GM12878 (cell line): ENCODE measurements around the gene LAD1.

Experiments used
- POLR2AphosphoS5 ChIP-seq: IDR thresholded peaks from 2 replicates; pipeline ENCODE4 v1.6.1; 2011; ENCODE audit warnings: mild to moderate bottlenecking, low read length, inconsistent platforms
- RCOR1 ChIP-seq: conservative IDR thresholded peaks from 2 replicates; pipeline ENCODE4 v1.6.1; 2012; ENCODE audit warnings: low read depth, low read length, improper control_type of control experiment
- TF ChIP-seq, protein P1 (sequence below), 3 experiments: IDR thresholded peaks in 2 of 3; conservative IDR thresholded peaks in 1 of 3; 2 replicates each; pipeline ENCODE4 v1.5.1; 2011; ENCODE audit warnings: low read depth in 3 of 3, low read length in 3 of 3, mild to moderate bottlenecking in 3 of 3, control low read depth in 2 of 3, moderate library complexity in 2 of 3, inconsistent platforms in 1 of 3, mixed read lengths in 1 of 3; ENCODE audit not compliant: control insufficient read depth in 2 of 3, insufficient read depth in 1 of 3; ENCODE audit errors: extremely low read depth in 1 of 3

DNA sequence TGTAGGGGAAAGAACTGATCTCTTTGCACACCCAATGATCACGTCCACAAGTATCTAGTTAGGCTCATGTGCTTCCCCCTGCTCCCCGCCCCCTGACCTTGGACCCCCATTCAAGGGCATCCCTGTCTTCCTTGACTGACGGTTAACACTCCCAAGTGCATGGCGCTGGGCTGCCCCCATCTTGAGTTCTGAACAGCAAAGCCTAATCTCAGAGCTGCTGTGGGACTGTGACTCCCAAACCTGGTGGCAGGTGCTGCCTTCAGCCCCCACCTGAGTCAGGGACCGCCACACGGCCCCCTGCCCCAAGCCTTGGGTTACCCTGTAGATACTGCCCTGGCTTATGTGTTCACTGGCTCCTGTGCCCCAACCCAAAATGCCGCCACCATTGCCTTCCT, 21.5 kb upstream of the LAD1 start:
- no peak for TF ChIP-seq RCOR1
- TF ChIP-seq, protein P1, sequence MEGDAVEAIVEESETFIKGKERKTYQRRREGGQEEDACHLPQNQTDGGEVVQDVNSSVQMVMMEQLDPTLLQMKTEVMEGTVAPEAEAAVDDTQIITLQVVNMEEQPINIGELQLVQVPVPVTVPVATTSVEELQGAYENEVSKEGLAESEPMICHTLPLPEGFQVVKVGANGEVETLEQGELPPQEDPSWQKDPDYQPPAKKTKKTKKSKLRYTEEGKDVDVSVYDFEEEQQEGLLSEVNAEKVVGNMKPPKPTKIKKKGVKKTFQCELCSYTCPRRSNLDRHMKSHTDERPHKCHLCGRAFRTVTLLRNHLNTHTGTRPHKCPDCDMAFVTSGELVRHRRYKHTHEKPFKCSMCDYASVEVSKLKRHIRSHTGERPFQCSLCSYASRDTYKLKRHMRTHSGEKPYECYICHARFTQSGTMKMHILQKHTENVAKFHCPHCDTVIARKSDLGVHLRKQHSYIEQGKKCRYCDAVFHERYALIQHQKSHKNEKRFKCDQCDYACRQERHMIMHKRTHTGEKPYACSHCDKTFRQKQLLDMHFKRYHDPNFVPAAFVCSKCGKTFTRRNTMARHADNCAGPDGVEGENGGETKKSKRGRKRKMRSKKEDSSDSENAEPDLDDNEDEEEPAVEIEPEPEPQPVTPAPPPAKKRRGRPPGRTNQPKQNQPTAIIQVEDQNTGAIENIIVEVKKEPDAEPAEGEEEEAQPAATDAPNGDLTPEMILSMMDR (IDR thresholded peaks at IDR 0.05 in 2 of 3, conservative IDR thresholded peaks at IDR 0.05 in 1 of 3; ENCODE audit: control insufficient read depth in 2 of 3, extremely low read depth in 1 of 3, insufficient read depth in 1 of 3, low read depth in 3 of 3, low read length in 3 of 3): no peak
- no peak for TF ChIP-seq POLR2AphosphoS5
